Spleen (tissue), 11 donors: Measurements from ENCODE around the gene SMAD5. TPM values are rescaled to one million over a fixed set of nuclear protein-coding genes. Genes with fewer than 3 reads are reported as not detected.

Experiments used
- DNase-seq: peaks from one replicate; pipeline ENCODE4 v3.0.0-alpha.2; 2020
- H3K27ac ChIP-seq, 8 donors: fragments of 200-600 bp; sonication (generic) in 7 of 8; 1 replicate in 4 of 8; 2 replicates in 4 of 8; pipeline versions ENCODE4 v1.5.0 to v1.8.0; 2016 to 2021; ENCODE audit warnings: inconsistent platforms in 4 of 8, mild to moderate bottlenecking in 4 of 8, moderate library complexity in 1 of 8
- H3K27me3 ChIP-seq, 7 donors: fragments of 200-600 bp; sonication (generic) in 6 of 7; replicated peaks in 1 of 7; 1 replicate in 4 of 7; 2 replicates in 3 of 7; pipeline versions ENCODE4 v1.5.0 to v1.8.0; 2016 to 2021; ENCODE audit warnings: inconsistent platforms in 3 of 7, mild to moderate bottlenecking in 1 of 7
- H3K36me3 ChIP-seq, 6 donors: fragments of 200-600 bp; sonication (generic) in 5 of 6; 1 replicate in 4 of 6; 2 replicates in 2 of 6; pipeline versions ENCODE4 v1.5.0 to v1.8.0; 2016 to 2021; ENCODE audit warnings: inconsistent platforms in 2 of 6
- H3K4me1 ChIP-seq, 6 donors: fragments of 200-600 bp; sonication (generic) in 5 of 6; 1 replicate in 3 of 6; 2 replicates in 3 of 6; pipeline versions ENCODE4 v1.5.0 to v1.8.0; 2016 to 2021; ENCODE audit warnings: inconsistent platforms in 3 of 6
- H3K4me3 ChIP-seq, 8 donors: fragments of 200-600 bp; sonication (generic) in 7 of 8; 1 replicate in 4 of 8; 2 replicates in 4 of 8; pipeline versions ENCODE4 v1.5.0 to v1.8.0; 2016 to 2021; ENCODE audit warnings: inconsistent platforms in 4 of 8, mild to moderate bottlenecking in 4 of 8, moderate library complexity in 2 of 8
- H3K9me3 ChIP-seq, 8 donors: fragments of 200-600 bp; sonication (generic) in 7 of 8; 1 replicate in 4 of 8; 2 replicates in 4 of 8; pipeline versions ENCODE4 v1.5.0 to v1.8.0; 2016 to 2021; ENCODE audit warnings: inconsistent platforms in 4 of 8
- POLR2A ChIP-seq, 3 donors: fragments of 450-650 bp; IDR thresholded peaks; one replicate each; pipeline ENCODE4 v1.5.1; 2017; ENCODE audit warnings: antibody characterized with exemption in 3 of 3, mild to moderate bottlenecking in 1 of 3
- POLR2AphosphoS5 ChIP-seq, 3 donors: sonication (generic); formaldehyde crosslinking; IDR thresholded peaks; one replicate each; pipeline ENCODE4 v1.5.1; 2017; ENCODE audit warnings: antibody characterized with exemption in 3 of 3
- WGBS, 5 donors: extraction: QIAGEN DNeasy Blood & Tissue Kit in 3 of 5; methylation state at CpG; one replicate each; pipeline versions ENCODE4 v1.1.5 to v1.1.7; 2013 to 2018; 5-methylcytosine and 5-hydroxymethylcytosine counted together
- intact Hi-C: fragments of 100-400 bp; cut with DNase I; formaldehyde crosslinking; loops from one replicate; pipeline ENCODE4 v1.15.0; 2023; ENCODE audit warnings: low total_unique reads
- polyA plus RNA-seq, 3 donors: library from polyadenylated mRNA; stranded (reverse); fragments of 200-250 nt; gene quantifications; one replicate each; pipeline ENCODE4 v1.2.1, GENCODE V29; 2013
- total RNA-seq, 7 donors: library from RNA; depleted of rRNA in 3 of 7; stranded (reverse); fragments of >200 nt in 3 of 7; fragmentation: NEBNext Ultra II Directional in 4 of 7; extraction: Animal tissue kit (Norgen Biotek cat#: 25700) in 4 of 7; gene quantifications; one replicate each; pipeline versions ENCODE4 v1.1.0 to v1.2.1, GENCODE V29; 2016 to 2021
- TF ChIP-seq, protein P1 (sequence below), 11 experiments: fragments of 200-600 bp in 7 of 11; fragments of 450-650 bp in 4 of 11; sonication (generic) in 4 of 11; IDR thresholded peaks in 8 of 11; conservative IDR thresholded peaks in 3 of 11; 1 replicate in 7 of 11; 2 replicates in 4 of 11; pipeline versions ENCODE4 v1.4.0 to v1.8.0; 2016 to 2021; ENCODE audit warnings: antibody characterized with exemption in 11 of 11, inconsistent platforms in 4 of 11, mild to moderate bottlenecking in 1 of 11
- donor health status: healthy with polysubstance abuse.
- donor health status: DM: no; HTN: no; CAD: no; lungs with moderate emphysema.
- donor health status: DM: no; HTN: no; CAD: no.
- donor health status: Bipolar disorder and iron deficiency.
- donor health status: healthy.
- donor health status: DM: no; HTN: no; CAD: no.
- donor health status: DM: yes; HTN: yes; CAD: no.

Gene SMAD5
- total and polyA plus RNA-seq, 10 donors, result 5.3 to 70.4 (median 52.8) TPM

DNA sequence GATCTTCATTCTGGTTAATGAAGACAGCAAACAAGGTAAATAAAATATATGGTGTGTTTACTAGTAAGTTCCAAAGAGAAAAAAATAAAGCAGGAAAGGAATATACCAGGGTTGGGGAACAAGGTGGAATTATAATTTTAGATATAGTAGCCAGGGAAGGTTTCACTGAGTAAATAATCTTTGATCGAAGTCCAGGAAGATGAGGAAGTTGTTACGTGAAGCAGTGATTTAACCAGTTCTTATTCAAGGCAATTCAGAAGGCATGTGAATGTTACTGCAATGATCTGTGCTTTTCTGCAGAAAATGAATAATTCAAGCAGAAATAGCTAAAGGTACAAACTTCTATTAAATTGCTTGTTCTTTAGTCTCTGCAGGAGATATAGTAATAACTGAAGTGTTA lies 54.2 kb downstream of the SMAD5 start:
- H3K9me3 ChIP-seq, result no peaks in the 10 kb centered on the region
- no peak overlapping the region for H3K4me3 ChIP-seq
- WGBS, 5 donors, result 68 to 89% (median 85%) methylated on average over 2 of the region's 2 CpGs
- H3K4me1 ChIP-seq, result peaks cover 1 to 10% (median 5%) of the 10 kb centered on the region in 6 donors
- H3K27ac ChIP-seq, result no peak overlapping the region
- no peak for DNase-seq
- H3K27me3 ChIP-seq, result peaks cover under 1 to 19% (median 8%) of the 10 kb centered on the region in 7 donors
- intact Hi-C loops, result no loop called here
- H3K36me3 ChIP-seq, result peaks cover 0 to 46% (median 10%) of the 10 kb centered on the region in 6 donors
- TF ChIP-seq, protein P1, sequence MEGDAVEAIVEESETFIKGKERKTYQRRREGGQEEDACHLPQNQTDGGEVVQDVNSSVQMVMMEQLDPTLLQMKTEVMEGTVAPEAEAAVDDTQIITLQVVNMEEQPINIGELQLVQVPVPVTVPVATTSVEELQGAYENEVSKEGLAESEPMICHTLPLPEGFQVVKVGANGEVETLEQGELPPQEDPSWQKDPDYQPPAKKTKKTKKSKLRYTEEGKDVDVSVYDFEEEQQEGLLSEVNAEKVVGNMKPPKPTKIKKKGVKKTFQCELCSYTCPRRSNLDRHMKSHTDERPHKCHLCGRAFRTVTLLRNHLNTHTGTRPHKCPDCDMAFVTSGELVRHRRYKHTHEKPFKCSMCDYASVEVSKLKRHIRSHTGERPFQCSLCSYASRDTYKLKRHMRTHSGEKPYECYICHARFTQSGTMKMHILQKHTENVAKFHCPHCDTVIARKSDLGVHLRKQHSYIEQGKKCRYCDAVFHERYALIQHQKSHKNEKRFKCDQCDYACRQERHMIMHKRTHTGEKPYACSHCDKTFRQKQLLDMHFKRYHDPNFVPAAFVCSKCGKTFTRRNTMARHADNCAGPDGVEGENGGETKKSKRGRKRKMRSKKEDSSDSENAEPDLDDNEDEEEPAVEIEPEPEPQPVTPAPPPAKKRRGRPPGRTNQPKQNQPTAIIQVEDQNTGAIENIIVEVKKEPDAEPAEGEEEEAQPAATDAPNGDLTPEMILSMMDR (IDR thresholded peaks at IDR 0.05 in 8 of 11, conservative IDR thresholded peaks at IDR 0.05 in 3 of 11), result no peak
- TF ChIP-seq POLR2AphosphoS5 (IDR thresholded peaks at IDR 0.05) (no peak), POLR2A (IDR thresholded peaks at IDR 0.05) (no peak)

DNA sequence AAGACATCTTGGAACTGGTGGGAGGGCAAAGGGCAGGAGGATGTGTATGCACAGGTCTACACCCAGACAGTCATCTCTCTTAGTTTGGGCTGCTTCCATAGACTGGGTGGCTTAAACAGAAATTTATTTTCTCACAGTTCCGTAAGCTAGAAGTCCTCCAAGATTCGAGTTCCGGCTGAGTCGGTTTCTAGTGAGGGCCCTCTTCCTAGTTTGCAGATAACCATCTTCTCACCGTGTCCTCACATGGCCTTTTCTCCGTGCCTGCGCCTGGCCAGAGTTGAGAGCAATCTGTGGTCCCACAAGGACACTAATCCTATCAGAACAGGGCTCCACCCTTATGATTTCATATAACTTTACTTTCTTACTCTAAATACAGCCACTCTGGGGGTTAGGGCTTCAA lies 56.2 kb downstream of the SMAD5 start:
- intact Hi-C loops, result no loop called here
- Histone ChIP-seq H3K4me1 (peaks cover 13 to 28% (median 21%) of the 10 kb centered on the region in 6 donors), H3K27me3 (peaks cover 9 to 40% (median 26%) of the 10 kb centered on the region in 7 donors), H3K27ac (no peak overlapping the region), H3K9me3 (no peaks in the 10 kb centered on the region), H3K4me3 (no peak overlapping the region), H3K36me3 (peaks cover 0 to 32% (median 10%) of the 10 kb centered on the region in 6 donors)
- no peak for DNase-seq
- no peak for TF ChIP-seq POLR2A (IDR thresholded peaks at IDR 0.05)
- TF ChIP-seq, protein P1 (IDR thresholded peaks at IDR 0.05 in 8 of 11, conservative IDR thresholded peaks at IDR 0.05 in 3 of 11), result no peak
- TF ChIP-seq POLR2AphosphoS5 (IDR thresholded peaks at IDR 0.05), result no peak
- 85 to 93% (median 93%) methylated on average over 7 of the region's 7 CpGs for WGBS, 5 donors

GRCh38 chr5:136190091-136190720 lies 57.6 kb downstream of the SMAD5 start:
- intact Hi-C loops, result no loop called here

GRCh38 chr5:136190904-136191303 lies 58.3 kb downstream of the SMAD5 start:
- TF ChIP-seq POLR2A (IDR thresholded peaks at IDR 0.05) (no peak), POLR2AphosphoS5 (IDR thresholded peaks at IDR 0.05) (no peak)
- TF ChIP-seq, protein P1 (IDR thresholded peaks at IDR 0.05 in 8 of 11, conservative IDR thresholded peaks at IDR 0.05 in 3 of 11), result no peak
- peaks cover 0 to 32% (median 9%) of the 10 kb centered on the region in 6 donors for H3K36me3 ChIP-seq
- H3K27me3 ChIP-seq, result peaks cover 9 to 60% (median 28%) of the 10 kb centered on the region in 7 donors
- peaks cover 13 to 28% (median 21%) of the 10 kb centered on the region in 6 donors for H3K4me1 ChIP-seq
- no peak for DNase-seq
- H3K9me3 ChIP-seq, result no peaks in the 10 kb centered on the region
- no peak overlapping the region for H3K27ac ChIP-seq
- WGBS, 5 donors, result 9 to 19% (median 14%) methylated on average over 1 of the region's 1 CpG
- H3K4me3 ChIP-seq, result no peak overlapping the region
- intact Hi-C loops, result no loop called here

More at GRCh38 chr5:136190091-136190720, 57.6 kb downstream of the SMAD5 start:
- TF ChIP-seq POLR2AphosphoS5 (IDR thresholded peaks at IDR 0.05) (no peak), POLR2A (IDR thresholded peaks at IDR 0.05) (no peak)
- TF ChIP-seq, protein P1 (IDR thresholded peaks at IDR 0.05 in 8 of 11, conservative IDR thresholded peaks at IDR 0.05 in 3 of 11), result no peak
- WGBS, 5 donors, result 54 to 78% (median 69%) methylated on average over 5 of the region's 5 CpGs
- no peak overlapping the region for H3K4me3 ChIP-seq
- peaks cover 9 to 54% (median 28%) of the 10 kb centered on the region in 7 donors for H3K27me3 ChIP-seq
- no peaks in the 10 kb centered on the region for H3K9me3 ChIP-seq
- no peak overlapping the region for H3K27ac ChIP-seq
- DNase-seq, result no peak
- peaks cover 13 to 28% (median 21%) of the 10 kb centered on the region in 6 donors for H3K4me1 ChIP-seq
- peaks cover 0 to 32% (median 10%) of the 10 kb centered on the region in 6 donors for H3K36me3 ChIP-seq
